Jurkat, Clone E6-1 (cell line): ENCODE data around the gene LMO7.
"Not testable (repeated sequence)": the region's sequence is repeated elsewhere in the genome, so short reads cannot be mapped to it uniquely, and the experiment has no call there.

Experiments used
- DNase-seq: peaks from one replicate; pipeline ENCODE4 v3.0.0-alpha.2; 2011; ENCODE audit warnings: low read depth, low spot score
- H3K4me3 ChIP-seq: 2 replicates; pipeline ENCODE4 v1.5.1; 2011; ENCODE audit warnings: mild to moderate bottlenecking, low read length, control low read depth, moderate library complexity

LMO7 gene

GRCh38 chr13:75762076-75762937, 126.2 kb downstream of the LMO7 start:
- no peak for DNase-seq
- no peak overlapping the region for H3K4me3 ChIP-seq

- no peak overlapping the region for H3K4me3 ChIP-seq
- no peak for DNase-seq
Measured at GRCh38 chr13:75762955-75763354, 126.8 kb downstream of the LMO7 start.

GRCh38 chr13:75763512-75763911, 127.4 kb downstream of the LMO7 start:
- no peak overlapping the region for H3K4me3 ChIP-seq
- no peak for DNase-seq

GRCh38 chr13:75764251-75764925, 128.3 kb downstream of the LMO7 start:
- DNase-seq: no peak
- no peak overlapping the region for H3K4me3 ChIP-seq

GRCh38 chr13:75764926-75765310, 128.8 kb downstream of the LMO7 start:
- no peak overlapping the region for H3K4me3 ChIP-seq
- DNase-seq: no peak

GRCh38 chr13:75766636-75767035, 130.5 kb downstream of the LMO7 start:
- peak; percentile 23 for DNase-seq
- no peak overlapping the region for H3K4me3 ChIP-seq

GRCh38 chr13:75769141-75769905, 133.2 kb downstream of the LMO7 start:
- no peak for DNase-seq
- H3K4me3 ChIP-seq: no peak overlapping the region

GRCh38 chr13:75770164-75770563, 134.0 kb downstream of the LMO7 start:
- no peak for DNase-seq
- H3K4me3 ChIP-seq: no peak overlapping the region

- no peak overlapping the region for H3K4me3 ChIP-seq
- no peak for DNase-seq
Measured at GRCh38 chr13:75770592-75771011, 134.5 kb downstream of the LMO7 start.

- no peak overlapping the region for H3K4me3 ChIP-seq
- DNase-seq: no peak
Measured at GRCh38 chr13:75771226-75771625, 135.1 kb downstream of the LMO7 start.

- no peak overlapping the region for H3K4me3 ChIP-seq
- no peak for DNase-seq
Measured at GRCh38 chr13:75771818-75772217, 135.7 kb downstream of the LMO7 start.

- H3K4me3 ChIP-seq: no peak overlapping the region
- no peak for DNase-seq
Measured at GRCh38 chr13:75774176-75774575, 138.0 kb downstream of the LMO7 start.

GRCh38 chr13:75776550-75776949, 140.4 kb downstream of the LMO7 start:
- no peak overlapping the region for H3K4me3 ChIP-seq
- DNase-seq: no peak

- DNase-seq: no peak
- no peak overlapping the region for H3K4me3 ChIP-seq
Measured at GRCh38 chr13:75779393-75779792, 143.3 kb downstream of the LMO7 start.

- DNase-seq, H3K4me3 ChIP-seq: not testable (repeated sequence)
Measured at GRCh38 chr13:75780103-75780502, 144.0 kb downstream of the LMO7 start.

- DNase-seq: no peak
- no peak overlapping the region for H3K4me3 ChIP-seq
Measured at GRCh38 chr13:75782985-75783384, 146.9 kb downstream of the LMO7 start.

GRCh38 chr13:75784003-75784402, 147.9 kb downstream of the LMO7 start:
- no peak overlapping the region for H3K4me3 ChIP-seq
- DNase-seq: no peak

GRCh38 chr13:75785130-75785529, 149.0 kb downstream of the LMO7 start:
- no peak for DNase-seq
- no peak overlapping the region for H3K4me3 ChIP-seq

- no peak overlapping the region for H3K4me3 ChIP-seq
- no peak for DNase-seq
Measured at GRCh38 chr13:75787249-75787928, 151.3 kb downstream of the LMO7 start.
